WTC11 (cell line): ENCODE results near the gene TMTC1. TPM values are rescaled to one million over a fixed set of nuclear protein-coding genes. Genes with fewer than 3 reads are reported as not detected.

Experiments used
- ATAC-seq: fragments of 200-7000 bp; cut with Tn5 transposase; 2 replicates; pipeline ENCODE4 v1.10.0; 2021; ENCODE audit warnings: mild to moderate bottlenecking, moderate library complexity
- CTCF ChIA-PET: fragments of 300-600 bp; sonication (Branson Sonifier 250); formaldehyde crosslinking; loops from one replicate; lab custom pipeline; 2021; ENCODE audit warnings: antibody characterized with exemption; lab: Charles Lee
- POLR2A ChIA-PET: fragments of 350-600 bp; sonication (Branson Sonifier 250); formaldehyde crosslinking; loops from one replicate; lab custom pipeline; 2021; ENCODE audit warnings: antibody characterized with exemption; lab: Charles Lee
- DNase-seq: peaks from one replicate; pipeline ENCODE4 v3.0.0; 2021; ENCODE audit warnings: low spot score
- H3K27ac Mint-ChIP-seq: 2 replicates; pipeline ENCODE4 v1.8.0; 2021; ENCODE audit warnings: mixed read lengths
- H3K27me3 Mint-ChIP-seq: 2 replicates; pipeline ENCODE4 v1.8.0; 2021; ENCODE audit warnings: low read depth, mild to moderate bottlenecking, moderate library complexity, mixed read lengths
- H3K36me3 Mint-ChIP-seq: 2 replicates; pipeline ENCODE4 v1.8.0; 2021; ENCODE audit warnings: mixed read lengths
- H3K4me1 Mint-ChIP-seq: 2 replicates; pipeline ENCODE4 v1.8.0; 2022; ENCODE audit warnings: mixed read lengths
- H3K4me3 Mint-ChIP-seq: 2 replicates; pipeline ENCODE4 v1.8.0; 2021; ENCODE audit warnings: mild to moderate bottlenecking, moderate library complexity, mixed read lengths
- H3K9me3 Mint-ChIP-seq: 2 replicates; pipeline ENCODE4 v1.8.0; 2021; ENCODE audit warnings: mixed read lengths
- E2F1 ChIP-seq: sonication (generic); formaldehyde crosslinking; IDR thresholded peaks from 2 replicates; pipeline ENCODE4 v1.8.0; 2022; ENCODE audit warnings: mild to moderate bottlenecking, missing genetic modification reagents
- E2F4 ChIP-seq: sonication (generic); formaldehyde crosslinking; IDR thresholded peaks from 2 replicates; pipeline ENCODE4 v1.8.1; 2022; ENCODE audit warnings: low read depth, mild to moderate bottlenecking, moderate library complexity, missing genetic modification reagents, borderline replicate concordance
- ESRRA ChIP-seq: sonication (generic); formaldehyde crosslinking; IDR thresholded peaks from 2 replicates; pipeline ENCODE4 v1.8.1; 2022; ENCODE audit warnings: mild to moderate bottlenecking, missing genetic modification reagents, borderline replicate concordance
- KAT7 ChIP-seq: sonication (generic); formaldehyde crosslinking; IDR thresholded peaks from 2 replicates; pipeline ENCODE4 v1.8.1; 2023; ENCODE audit warnings: missing genetic modification reagents, mild to moderate bottlenecking, borderline replicate concordance
- NFATC4 ChIP-seq: fragments of 250-450 bp; sonication (Bioruptor Pico); IDR thresholded peaks from 2 replicates; pipeline ENCODE4 v1.9.0; 2021; ENCODE audit warnings: mild to moderate bottlenecking
- NFE2L1 ChIP-seq: sonication (generic); formaldehyde crosslinking; IDR thresholded peaks from 2 replicates; pipeline ENCODE4 v1.8.1; 2023; ENCODE audit warnings: missing genetic modification reagents
- SMAD3 ChIP-seq: sonication (generic); formaldehyde crosslinking; IDR thresholded peaks from 2 replicates; pipeline ENCODE4 v1.8.0; 2022; ENCODE audit warnings: missing genetic modification reagents, mild to moderate bottlenecking, borderline replicate concordance
- TEAD4 ChIP-seq: sonication (generic); formaldehyde crosslinking; IDR thresholded peaks from 2 replicates; pipeline ENCODE4 v1.8.0; 2022; ENCODE audit warnings: mild to moderate bottlenecking, missing genetic modification reagents
- ZNF121 ChIP-seq: sonication (generic); formaldehyde crosslinking; IDR thresholded peaks from 2 replicates; pipeline ENCODE4 v1.8.0; 2023; ENCODE audit warnings: missing genetic modification reagents
- ZNF219 ChIP-seq: sonication (generic); formaldehyde crosslinking; IDR thresholded peaks from 2 replicates; pipeline ENCODE4 v1.8.0; 2023; ENCODE audit warnings: missing genetic modification reagents, mild to moderate bottlenecking, borderline replicate concordance
- ZNF281 ChIP-seq: sonication (generic); formaldehyde crosslinking; IDR thresholded peaks from 2 replicates; pipeline ENCODE4 v1.8.0; 2023; ENCODE audit warnings: mild to moderate bottlenecking, missing genetic modification reagents
- ZNF423 ChIP-seq: fragments of 250-450 bp; sonication (Bioruptor Pico); IDR thresholded peaks from 2 replicates; pipeline ENCODE4 v2.1.2; 2022; ENCODE audit warnings: mild to moderate bottlenecking, moderate library complexity
- total RNA-seq: library from RNA; stranded (reverse); gene quantifications from 3 replicates; pipeline ENCODE4 v1.2.3, GENCODE V29; 2021
- TF ChIP-seq, protein P1 (sequence below): fragments of 250-450 bp; sonication (Bioruptor Pico); IDR thresholded peaks from 2 replicates; pipeline ENCODE4 v2.1.2; 2022; ENCODE audit warnings: mild to moderate bottlenecking, moderate library complexity
- TF ChIP-seq, protein P2 (sequence below): sonication (generic); formaldehyde crosslinking; IDR thresholded peaks from 2 replicates; pipeline ENCODE4 v1.8.0; 2022; ENCODE audit warnings: mild to moderate bottlenecking, missing genetic modification reagents
- TF ChIP-seq, protein P3 (sequence below): fragments of 250-450 bp; sonication (Bioruptor Pico); IDR thresholded peaks from 2 replicates; pipeline ENCODE4 v1.9.0; 2021; ENCODE audit warnings: mild to moderate bottlenecking

TMTC1 gene
- total RNA-seq, 1 experiment from 2014 or later, result 17.3 TPM

DNA sequence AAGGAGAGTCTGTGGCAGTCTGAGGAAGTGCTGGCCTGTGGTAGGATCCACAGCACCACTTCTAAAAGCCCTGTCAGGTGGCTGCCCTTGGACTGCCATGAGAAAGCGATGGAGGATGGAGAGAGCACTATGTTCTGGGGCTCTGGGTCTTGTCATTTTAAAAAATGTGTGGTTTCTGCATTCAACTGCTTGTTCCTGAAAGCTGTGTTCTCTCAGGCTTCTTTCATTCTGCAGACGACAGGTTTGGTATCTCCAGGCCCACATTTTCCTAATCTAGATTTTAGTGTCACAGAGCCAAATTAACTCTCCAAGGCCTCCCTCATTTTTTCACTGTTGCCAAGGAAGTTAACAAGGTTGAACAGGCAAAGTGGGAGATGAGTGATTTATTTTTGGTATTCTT is 296.8 kb downstream of the TMTC1 start:
- Mint-ChIP-seq H3K36me3 (no peaks in the 10 kb centered on the region), H3K4me3 (no peak overlapping the region), H3K27ac (no peak overlapping the region), H3K27me3 (no peaks in the 10 kb centered on the region), H3K4me1 (no peaks in the 10 kb centered on the region), H3K9me3 (no peaks in the 10 kb centered on the region)
- TF ChIP-seq KAT7 (CRISPR knock-in tag) (no peak), TEAD4 (CRISPR knock-in tag) (no peak), ZNF281 (no peak), ZNF219 (no peak)
- TF ChIP-seq, protein P1, sequence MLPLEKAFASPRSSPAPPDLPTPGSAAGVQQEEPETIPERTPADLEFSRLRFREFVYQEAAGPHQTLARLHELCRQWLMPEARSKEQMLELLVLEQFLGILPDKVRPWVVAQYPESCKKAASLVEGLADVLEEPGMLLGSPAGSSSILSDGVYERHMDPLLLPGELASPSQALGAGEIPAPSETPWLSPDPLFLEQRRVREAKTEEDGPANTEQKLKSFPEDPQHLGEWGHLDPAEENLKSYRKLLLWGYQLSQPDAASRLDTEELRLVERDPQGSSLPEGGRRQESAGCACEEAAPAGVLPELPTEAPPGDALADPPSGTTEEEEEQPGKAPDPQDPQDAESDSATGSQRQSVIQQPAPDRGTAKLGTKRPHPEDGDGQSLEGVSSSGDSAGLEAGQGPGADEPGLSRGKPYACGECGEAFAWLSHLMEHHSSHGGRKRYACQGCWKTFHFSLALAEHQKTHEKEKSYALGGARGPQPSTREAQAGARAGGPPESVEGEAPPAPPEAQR (CRISPR knock-in tag), result no peak
- ATAC-seq (no peak), DNase-seq (no peak)
- CTCF ChIA-PET, result no interaction called here
- POLR2A ChIA-PET, result no interaction called here

- H3K9me3 Mint-ChIP-seq, result peaks cover 13% of the 10 kb centered on the region
- TF ChIP-seq ZNF121 (CRISPR knock-in tag) (no peak), NFATC4 (CRISPR knock-in tag) (no peak), E2F4 (no peak), ZNF281 (no peak), NFE2L1 (no peak), SMAD3 (CRISPR knock-in tag) (no peak), E2F1 (CRISPR knock-in tag) (no peak), ZNF423 (CRISPR knock-in tag) (no peak), ESRRA (CRISPR knock-in tag) (no peak)
- TF ChIP-seq, protein P2, sequence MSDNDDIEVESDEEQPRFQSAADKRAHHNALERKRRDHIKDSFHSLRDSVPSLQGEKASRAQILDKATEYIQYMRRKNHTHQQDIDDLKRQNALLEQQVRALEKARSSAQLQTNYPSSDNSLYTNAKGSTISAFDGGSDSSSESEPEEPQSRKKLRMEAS, result no peak
- TF ChIP-seq, protein P1 (CRISPR knock-in tag), result no peak
- TF ChIP-seq, protein P3, sequence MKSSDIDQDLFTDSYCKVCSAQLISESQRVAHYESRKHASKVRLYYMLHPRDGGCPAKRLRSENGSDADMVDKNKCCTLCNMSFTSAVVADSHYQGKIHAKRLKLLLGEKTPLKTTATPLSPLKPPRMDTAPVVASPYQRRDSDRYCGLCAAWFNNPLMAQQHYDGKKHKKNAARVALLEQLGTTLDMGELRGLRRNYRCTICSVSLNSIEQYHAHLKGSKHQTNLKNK (CRISPR knock-in tag), result no peak
- no peaks in the 10 kb centered on the region for H3K36me3 Mint-ChIP-seq
- ATAC-seq (no peak), DNase-seq (no peak)
- no peak overlapping the region for H3K27ac Mint-ChIP-seq
- POLR2A ChIA-PET, result no interaction called here
- CTCF ChIA-PET, result no interaction called here
- no peak overlapping the region for H3K4me3 Mint-ChIP-seq
- no peaks in the 10 kb centered on the region for H3K4me1 Mint-ChIP-seq
- H3K27me3 Mint-ChIP-seq, result no peaks in the 10 kb centered on the region
Measured at GRCh38 chr12:29463198-29463597, 320.5 kb downstream of the TMTC1 start.
